ENCODE results near the gene PRKCE.

Gene PRKCE

DNA sequence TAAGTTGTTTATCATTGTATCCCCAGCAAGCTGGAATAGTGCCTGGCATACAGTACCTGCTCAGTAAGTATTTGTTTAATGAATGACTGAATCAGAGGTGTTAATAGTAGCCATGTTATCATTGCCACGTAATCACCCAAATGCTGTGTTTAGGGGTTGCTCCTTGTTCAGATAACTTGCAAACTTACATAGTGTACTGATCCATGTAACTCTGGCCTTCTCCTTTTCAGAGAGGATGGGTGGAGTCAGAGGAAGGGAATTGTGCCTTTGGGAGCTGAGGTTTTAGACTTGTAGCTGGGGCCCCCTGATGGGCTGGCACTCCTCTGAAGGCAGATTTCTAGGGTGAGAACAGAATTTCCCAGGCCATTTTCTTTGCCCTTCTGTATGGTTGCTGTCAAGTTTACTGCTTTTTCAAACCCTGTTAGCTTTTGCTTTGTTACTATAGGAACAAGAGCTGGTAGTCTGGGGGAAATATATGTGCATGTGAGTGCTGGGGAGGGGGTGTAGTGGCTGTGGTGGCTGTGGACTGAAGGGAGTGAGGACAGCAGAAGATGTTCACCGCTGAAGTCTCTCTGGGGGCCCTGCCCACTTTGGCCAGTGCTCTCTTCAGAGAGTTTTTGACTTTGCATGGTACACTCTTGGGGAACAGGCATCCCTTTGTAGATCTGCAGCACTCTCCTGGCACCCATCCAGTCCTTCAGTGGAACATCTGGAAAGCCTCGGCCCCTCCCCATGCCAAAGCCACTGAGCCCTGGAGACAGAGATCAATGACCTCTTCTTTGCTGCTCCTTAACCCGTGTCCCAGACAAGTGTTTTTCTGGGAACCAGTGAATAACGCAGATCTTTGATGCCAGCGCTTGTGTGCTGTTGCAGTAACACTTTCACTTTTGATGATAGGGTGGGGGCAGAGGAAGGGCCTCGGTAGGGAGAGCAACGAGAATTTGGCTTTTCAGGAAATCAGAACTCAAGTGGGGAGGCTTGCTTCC is 209.0 kb downstream of the PRKCE start:
- DNase-seq (ENCODE audit: low spot score) = peak; percentile 32

DNA sequence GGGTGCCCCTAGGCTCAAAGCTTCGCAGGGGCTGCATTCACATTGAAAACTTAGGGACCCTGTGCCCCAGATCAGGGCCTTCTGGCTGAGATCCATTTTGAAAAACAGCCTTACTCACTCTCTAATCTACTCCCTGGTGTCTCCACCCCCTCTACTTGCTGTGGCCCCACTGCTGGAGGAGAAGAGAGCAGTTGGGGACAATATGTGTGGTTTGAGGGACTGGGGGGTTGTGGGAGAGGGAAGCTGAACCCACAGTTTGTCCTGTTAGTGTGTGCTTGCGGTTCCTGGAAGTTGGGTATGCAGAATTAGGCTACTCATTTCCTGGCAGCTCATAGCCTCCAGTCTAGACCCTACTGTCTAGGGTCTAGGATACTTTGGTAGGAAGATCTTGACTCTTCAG is 211.4 kb downstream of the PRKCE start:
- DNase-seq (ENCODE audit: low spot score) = no peak

DNA sequence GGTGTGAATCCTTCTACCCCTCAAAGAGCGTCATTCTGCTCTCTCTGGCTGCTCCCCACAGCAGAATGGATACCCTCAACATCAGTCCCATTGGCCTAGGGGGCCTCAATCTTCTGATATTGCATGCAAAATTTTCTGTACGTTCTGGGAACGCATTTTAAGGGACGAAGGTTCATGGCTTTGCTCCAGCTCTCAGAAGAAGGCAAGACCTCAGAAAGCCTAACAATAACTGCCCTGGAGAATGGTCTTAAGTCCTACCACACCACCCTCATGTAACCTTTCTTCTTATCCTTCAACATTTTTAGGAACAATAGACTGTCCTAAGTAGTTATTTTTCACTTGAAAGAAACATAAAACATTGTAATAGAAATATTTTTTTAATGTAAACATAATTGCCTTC is 212.6 kb downstream of the PRKCE start:
- no peak for DNase-seq (ENCODE audit: low spot score)

DNA sequence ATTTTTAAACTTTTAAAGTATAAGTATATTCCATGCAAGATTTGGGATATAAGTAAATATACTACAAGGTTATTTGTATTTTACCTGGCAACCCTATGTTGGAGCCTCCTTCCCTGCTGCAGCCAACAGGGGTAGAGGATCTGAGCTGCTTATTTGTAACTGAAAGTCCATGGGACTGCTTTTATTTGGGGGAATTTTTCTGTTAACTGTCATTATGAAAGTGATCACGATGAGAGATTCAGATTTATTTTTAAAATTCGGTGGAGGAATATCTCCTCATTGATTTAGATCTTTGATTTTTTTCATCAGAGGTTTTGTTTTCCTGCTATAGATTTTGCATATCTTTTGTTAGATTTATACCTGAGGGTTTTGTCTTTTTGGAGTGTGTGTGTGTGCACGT is 215.9 kb downstream of the PRKCE start:
- no peak for DNase-seq (ENCODE audit: low spot score)

DNA sequence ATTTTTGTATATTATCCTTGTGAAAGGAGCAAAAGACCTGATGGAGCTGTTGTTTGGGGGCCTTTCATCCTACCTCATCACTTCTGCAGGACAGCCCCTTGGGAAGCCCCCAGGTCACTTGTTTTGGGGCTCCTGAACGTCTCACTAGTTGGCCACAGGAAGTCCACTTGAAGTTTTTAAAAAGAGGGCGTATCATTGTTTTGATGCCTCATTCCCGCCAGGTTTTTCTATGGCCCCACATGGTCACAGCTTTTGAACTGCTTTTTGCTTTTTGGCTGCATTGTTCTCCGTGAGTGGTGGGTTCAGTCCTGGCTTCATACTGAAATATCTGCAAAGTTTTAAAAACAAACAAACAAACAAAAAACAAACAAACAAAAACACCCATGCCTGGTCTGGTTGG is 216.3 kb downstream of the PRKCE start:
- no peak for DNase-seq (ENCODE audit: low spot score)

DNA sequence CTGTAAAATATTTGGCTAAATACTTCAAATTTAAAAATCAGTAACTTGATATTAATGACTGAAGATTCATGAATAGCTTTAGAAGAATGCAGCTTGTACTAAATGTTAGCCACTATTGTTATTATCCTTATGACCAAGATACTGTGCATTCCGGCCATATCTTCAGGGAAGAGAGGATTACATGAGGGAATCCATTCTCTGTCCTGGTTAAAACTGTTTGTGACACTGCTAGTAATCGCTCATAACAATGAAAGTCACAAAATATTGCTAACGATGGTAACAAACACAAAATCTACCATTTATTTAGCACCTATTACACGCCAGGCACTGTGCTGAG is 217.7 kb downstream of the PRKCE start:
- DNase-seq (ENCODE audit: low spot score) = peak; percentile 39

DNA sequence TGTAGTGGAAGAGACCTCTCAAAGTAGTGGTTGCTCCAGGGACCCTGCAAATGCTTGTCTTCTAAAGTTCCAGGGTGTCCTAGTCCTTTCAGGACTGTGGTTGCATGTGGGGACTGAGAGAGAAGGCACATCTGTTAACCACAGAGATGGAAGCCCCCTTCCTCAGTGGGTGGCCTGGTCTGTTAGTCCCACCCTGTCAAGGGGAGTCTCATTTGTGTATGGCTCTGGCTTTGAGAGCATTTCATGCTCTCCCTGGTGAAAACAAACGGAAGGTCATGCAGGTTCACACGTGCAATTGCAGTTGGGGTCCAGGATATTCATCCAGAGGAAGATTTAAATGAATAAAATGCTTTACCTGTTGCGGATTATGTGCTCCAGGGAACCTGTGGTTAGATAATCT is 219.6 kb downstream of the PRKCE start:
- no peak for DNase-seq (ENCODE audit: low spot score)

DNA sequence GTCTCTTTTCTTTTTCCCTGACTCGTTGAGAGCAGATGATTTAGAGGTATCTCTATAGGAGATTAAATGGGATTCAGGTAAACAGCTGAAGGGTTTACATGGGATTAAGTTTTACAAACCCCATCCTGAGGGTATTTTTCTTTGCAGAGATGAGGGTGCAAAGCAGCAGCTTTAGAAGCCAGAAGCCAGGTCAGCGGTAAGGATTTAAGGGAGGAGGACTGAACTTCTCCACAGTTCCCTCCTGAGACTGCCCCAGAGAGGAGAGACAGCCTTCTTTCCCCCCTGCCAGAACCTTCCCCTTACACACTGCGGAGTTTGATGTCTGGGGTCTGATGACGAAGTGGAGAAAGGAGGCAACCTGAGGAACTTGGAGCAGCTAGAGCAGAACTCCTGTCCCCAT is 220.1 kb downstream of the PRKCE start:
- no peak for DNase-seq (ENCODE audit: low spot score)

DNA sequence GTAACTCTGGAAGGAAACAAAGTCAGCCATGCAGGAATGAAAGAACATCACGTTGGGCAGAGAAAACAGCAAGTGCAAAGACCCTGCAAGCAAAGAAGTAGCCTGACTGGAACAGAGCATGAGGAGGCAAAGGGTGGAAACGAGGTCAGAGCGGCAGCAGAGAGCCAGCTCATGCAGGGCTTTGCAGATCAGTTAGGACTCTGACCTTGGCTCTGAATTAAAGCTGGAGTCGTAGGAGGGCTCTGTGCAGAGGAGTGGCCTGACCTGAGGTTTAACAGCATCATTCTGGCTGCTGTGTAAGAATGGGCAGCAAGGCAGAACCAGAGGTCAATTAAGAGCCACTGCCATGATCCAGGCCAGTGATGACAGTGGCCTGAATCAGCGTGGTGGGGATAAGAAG is 220.7 kb downstream of the PRKCE start:
- no peak for DNase-seq (ENCODE audit: low spot score)

DNA sequence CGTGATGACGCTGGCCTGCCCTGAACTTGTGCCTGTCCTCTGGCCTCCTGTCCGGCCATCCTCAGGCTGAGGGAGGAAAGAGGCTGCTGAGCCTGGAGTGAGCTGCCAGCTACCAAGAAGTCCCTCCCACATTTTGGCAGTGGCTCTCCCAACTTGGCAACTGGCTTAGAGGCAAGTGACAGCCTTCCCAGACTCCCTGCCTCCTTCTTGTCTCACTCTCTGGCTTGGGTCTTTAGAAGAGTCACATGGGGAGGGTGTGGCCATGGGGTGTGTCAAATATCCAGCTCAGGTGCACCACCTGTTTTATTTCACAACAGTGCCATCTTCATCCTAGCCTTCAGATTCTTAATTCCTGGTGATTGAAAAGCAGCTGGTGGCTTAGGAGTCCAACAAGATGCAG is 222.9 kb downstream of the PRKCE start:
- no peak for DNase-seq (ENCODE audit: low spot score)

DNA sequence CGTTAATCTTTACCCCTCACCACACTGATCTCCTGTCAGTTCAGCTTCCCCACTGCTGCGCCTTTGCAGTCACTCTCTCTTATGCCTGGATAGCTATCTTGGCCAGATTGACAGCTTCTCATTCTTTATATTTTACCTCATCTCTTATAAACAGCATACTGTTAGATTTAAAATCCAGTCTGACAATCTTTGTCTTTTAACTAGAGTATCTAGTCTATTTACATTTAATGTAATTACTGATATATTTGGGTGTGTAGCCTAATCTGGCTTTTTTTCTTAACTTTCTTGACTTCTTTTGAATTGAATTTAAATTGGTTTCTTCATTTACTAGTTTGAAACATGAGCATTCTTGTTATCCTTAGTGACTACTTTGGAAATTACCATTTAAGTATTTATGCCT is 225.1 kb downstream of the PRKCE start:
- DNase-seq (ENCODE audit: low spot score) = no peak

DNA sequence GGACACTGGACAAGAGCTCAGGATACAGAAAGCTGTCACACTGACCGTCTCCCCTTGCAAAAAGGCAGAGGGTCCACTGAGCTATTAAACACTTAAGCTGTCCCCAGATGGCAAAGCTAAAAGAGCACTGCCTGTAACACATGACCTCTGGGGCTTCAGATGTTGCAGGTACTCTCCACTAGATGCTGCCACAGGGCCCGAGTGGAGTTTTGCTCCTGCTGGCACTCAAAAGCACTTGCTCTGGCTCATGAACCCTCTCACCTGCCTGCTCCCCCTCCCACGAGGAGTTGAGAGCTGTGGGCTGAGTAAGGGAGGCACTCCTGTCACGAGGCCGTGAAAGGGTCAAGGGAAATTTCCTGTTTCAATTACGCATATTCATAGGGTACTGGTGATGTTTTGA is 227.9 kb downstream of the PRKCE start:
- no peak for DNase-seq (ENCODE audit: low spot score)

DNA sequence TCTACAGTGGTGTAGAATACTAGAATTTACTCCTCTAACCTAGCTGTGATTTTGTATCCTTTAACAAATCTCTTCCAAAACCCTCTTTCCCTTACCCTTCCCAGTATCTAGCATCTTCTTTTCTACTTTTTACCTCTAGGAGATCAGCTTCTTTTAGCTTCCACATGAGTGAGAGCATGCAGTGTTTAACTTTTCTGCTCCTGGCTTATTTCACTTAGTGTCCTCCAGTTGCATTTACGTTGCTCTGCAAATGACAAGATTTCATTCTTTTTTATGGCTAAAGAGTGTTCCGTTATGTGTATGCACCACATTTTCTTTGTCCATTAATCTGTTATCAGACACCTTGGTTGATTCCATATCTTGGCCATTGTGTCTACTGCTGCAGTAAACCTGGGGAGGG is 228.5 kb downstream of the PRKCE start:
- DNase-seq (ENCODE audit: low spot score) = no peak

DNA sequence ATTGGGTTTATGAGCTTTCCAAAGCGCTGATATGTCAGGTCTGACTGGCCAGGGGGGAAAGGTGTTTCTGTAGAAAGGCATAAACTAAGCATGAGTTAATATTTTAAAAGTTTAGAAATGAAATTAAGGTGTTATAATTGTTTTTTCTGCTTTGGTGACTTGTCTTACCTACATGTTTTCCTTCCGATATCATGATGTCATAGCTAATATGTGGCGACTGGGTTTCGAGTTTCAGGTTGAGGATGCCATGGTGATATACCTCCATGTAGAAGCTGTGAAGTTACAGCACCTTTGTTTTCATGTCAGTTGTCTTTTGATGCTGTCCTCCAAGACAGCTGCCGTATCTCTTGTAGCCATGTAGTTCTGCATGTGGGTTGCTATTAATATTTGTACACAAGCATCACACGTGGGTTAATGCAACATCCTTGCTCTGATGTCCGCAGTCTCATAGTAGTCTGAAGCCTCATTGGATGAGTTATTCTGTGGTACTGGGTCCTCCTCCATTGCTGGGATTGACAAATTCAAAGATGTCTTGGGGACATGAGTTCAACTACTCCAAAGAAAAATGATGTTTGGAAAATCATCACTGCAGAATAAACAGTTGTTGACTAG is 230.6 kb downstream of the PRKCE start:
- DNase-seq (ENCODE audit: low spot score) = no peak

DNA sequence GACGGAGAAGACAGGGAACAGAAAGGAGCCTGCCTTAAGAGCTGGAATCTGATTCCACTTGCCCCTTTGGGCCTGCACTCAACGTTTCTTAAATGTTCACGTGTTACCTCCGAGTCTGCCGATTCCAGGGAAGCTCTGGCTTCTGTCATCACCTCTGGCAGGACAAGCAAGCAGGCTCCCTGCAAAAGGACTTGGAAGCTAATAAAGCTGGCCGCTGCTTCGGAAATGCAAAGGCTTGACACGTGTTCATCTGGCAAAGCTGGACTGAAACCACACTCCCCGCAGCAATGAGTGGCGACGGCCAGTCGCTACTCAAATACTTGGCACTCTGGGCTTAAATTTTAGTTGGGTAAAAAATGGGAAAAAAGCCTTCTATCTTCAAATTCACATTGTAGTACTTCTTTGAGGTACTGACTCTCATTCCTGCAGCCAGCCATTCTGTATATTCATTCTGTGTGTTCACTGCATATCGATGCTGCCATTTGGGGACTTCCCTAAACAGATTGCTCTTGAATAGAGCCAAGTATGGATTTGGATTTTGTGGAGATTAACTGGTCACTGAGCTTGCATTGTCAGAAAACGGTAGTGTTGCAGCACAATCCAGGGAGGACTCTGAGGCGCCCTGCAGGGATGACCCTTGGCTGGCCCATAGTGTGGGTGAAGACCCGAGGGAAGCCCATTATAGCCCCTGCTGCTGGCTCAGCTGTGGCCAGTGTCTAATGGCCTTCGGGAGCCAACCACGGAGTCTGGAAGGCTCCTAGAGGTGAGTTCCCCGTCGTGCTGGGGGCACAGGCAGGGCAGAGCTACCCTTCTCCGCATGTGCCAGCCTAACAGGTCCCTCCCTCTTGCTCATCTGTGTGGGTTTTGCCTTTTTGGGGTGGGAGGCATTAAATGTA is 231.5 kb downstream of the PRKCE start:
- peak; percentile 63 for DNase-seq (ENCODE audit: low spot score)

DNA sequence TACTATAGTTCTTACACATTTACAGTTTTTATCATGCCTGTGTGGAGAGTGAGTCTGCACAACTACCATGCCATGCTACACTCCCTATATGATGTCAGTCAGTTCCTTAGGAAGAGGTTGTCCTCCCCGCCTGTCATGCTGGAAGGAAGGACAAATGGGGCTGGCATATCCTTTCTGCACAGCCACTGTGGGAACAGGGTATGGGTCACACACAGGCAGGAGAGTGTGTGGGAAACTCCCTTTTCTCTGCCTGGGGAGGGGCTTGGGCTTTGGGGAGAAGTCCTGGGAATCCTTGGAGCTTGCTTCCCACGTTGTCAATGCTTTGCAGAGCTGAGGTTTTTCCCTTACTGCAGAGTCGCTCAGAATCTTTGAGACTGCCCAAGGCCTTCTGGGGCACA is 232.1 kb downstream of the PRKCE start:
- no peak for DNase-seq (ENCODE audit: low spot score)

DNA sequence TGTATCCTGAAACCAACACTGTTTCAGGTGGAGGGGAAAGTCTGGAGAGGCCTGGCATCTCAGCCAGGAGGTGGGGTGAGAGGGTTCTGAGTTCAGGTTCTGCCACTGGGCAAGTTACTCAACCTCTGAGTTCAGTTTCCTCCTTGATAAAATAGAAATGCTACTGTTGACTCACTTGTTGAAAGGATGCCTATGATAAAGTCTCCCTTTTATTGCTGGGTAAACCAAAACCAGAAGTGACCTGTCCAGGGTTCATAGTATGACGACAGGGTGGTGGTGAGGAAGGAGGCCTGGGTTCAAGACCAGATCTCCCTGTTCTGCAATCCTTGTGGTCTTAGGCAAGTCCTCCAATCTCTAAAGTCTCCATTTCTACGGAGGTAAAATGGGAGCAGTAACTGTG is 232.7 kb downstream of the PRKCE start:
- no peak for DNase-seq (ENCODE audit: low spot score)

DNA sequence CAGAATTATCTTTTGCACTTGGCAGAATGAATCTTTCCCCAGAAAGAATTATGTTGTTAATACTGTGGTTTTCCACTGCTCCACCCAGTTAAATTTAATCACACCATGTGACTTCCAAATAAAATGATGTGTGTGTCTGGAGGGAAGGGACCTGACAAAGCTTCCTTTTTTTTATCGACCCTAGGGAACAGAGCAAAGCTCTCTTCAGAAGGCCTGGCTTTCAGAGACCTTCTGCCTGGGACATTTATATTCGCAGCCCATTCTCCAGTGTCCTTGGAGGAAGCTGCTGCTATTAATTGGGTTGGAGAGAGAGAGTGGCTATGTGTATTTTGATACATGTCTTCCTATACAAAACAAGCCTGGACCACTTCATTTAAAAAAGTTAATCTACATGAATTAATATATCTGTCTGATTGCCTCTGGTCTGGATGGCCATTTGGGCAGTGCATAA is 233.7 kb downstream of the PRKCE start:
- peak; percentile 28 for DNase-seq (ENCODE audit: low spot score)

DNA sequence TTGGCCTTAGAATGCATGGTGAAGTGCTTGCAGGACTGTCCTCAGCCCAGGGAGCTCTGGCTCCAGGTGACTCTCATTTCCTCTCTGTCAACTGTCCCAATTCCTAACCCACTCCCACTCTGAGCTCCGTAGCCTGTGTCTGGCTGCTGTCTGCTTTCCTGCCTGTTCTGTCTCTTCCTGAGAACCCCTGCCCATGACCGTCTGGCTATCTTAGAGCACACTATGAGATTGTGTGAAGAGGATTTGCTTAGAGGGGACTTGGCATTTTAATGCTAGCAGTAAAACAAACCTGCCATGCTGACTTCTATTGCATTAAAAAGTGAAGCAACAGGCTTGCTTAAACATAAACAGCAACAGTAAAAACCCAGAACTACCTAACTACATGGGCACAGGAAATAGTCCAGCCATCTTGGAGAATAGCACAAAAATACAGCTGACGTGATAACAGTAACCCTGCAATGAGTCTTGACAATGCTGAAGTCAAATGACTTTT is 234.7 kb downstream of the PRKCE start:
- DNase-seq (ENCODE audit: low spot score) = no peak

DNA sequence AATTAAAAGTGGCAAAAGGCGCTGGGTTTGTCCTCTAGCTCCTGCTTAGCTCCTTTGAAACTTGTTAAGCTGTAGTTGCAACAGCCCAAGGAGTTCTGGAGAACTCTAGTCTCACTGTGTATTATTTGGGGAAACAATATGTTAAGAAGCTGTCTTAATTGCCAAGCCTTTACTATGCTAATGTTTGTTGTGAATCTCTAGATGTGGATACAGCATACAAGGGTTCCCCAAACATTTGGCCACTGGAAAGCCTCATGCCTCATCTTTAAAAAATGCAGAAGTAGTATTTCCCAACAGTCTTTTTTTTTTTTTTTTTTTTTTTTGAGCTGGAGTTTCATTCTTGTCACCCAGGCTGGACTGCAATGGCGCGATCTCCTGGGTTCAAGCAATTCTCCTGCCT is 236.7 kb downstream of the PRKCE start:
- peak; percentile 74 for DNase-seq (ENCODE audit: low spot score)

DNA sequence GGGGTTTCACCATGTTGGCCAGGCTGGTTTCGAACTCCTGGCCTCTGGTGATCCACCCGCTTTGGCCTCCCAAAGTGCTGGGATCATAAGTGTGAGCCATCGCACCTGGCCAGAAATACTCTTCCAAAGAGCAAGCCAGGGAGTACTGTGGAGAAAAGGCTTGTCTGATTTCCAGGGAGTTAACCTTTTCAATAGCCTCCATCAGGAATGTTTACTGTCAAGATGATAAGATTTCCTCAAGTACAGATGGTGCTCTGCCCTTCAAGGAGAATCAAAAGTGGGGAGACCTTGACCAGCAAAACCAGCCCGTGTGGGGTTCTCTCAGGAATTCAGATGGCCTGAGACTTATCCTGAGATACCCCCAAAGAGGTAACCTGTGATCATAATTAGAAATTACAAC is 237.2 kb downstream of the PRKCE start:
- DNase-seq (ENCODE audit: low spot score) = no peak

DNA sequence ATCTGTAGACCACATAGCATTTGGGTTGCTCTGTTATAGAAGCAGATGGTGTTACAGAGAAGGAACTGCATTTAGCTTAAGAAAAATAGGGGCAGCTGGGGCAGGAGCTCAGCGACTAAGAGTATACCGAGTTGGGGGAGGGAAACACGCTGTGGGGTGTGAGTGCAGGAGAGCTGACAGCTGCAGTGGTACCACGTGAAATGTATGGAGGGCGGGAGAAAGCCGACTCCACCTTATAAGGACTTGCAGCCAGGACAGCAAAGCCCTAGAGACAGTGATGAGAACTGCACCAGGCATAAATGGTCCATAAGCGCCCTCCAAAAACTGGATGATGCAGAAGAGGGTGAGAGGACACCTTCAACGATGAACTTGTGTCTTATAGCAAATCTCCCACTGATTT is 237.6 kb downstream of the PRKCE start:
- DNase-seq (ENCODE audit: low spot score) = no peak

Measured in AG08395 (cell line).